HG03442 (cell line): ENCODE results near the gene SSR3.
"Not testable (repeated sequence)": the region's sequence is repeated elsewhere in the genome, so short reads cannot be mapped to it uniquely, and the experiment has no call there.

Source experiments
- ATAC-seq: cut with Tn5 transposase; IDR thresholded peaks from one replicate; pipeline ENCODE4 v1.9.1; 2021; ENCODE audit warnings: mild to moderate bottlenecking, moderate library complexity; ENCODE audit not compliant: unreplicated experiment

Gene SSR3

GRCh38 chr3:156554842-156555687 lies at the start of gene SSR3:
Gene SSR3 (minus strand): TSS chr3:156555117. CDS start chr3:156555089, 28 bp downstream.
- peak; percentile 99 for ATAC-seq

GRCh38 chr3:156604064-156604641 lies 49.2 kb upstream of the SSR3 start:
- ATAC-seq, result no peak

DNA sequence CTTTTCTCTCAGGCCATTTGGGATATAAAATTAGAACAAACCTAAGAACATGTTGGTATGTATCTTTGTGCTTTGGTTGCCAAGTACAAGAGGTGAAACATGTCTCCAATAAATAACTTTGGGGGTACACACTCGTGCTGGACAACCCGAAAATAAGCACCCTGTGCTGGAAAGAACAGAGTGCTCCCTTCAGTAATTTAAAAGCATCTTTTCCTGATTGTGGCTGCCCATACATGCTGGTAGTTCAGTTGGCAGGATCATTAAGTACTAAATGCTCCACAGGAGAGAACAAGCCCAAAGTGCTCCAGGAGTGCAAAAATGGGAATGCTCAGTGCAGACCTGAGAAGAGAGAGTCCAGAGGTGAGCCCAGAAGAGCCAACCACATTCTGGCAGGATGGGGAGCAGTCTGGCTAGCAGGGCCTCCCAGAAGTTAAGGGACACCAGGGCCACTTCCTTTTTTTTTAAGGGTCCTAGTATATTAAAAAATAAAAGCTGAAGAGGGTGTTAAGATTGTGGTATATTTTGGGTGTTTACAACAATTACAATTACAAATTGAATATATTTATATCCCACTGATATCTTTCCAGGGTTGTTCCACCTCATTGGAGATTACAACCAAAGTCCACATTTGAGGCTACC lies 48.6 kb upstream of the SSR3 start:
- no peak for ATAC-seq

- peak; percentile 59 for ATAC-seq
These were observed 47.5 kb upstream of the SSR3 start for GRCh38 chr3:156602424-156602823.

DNA sequence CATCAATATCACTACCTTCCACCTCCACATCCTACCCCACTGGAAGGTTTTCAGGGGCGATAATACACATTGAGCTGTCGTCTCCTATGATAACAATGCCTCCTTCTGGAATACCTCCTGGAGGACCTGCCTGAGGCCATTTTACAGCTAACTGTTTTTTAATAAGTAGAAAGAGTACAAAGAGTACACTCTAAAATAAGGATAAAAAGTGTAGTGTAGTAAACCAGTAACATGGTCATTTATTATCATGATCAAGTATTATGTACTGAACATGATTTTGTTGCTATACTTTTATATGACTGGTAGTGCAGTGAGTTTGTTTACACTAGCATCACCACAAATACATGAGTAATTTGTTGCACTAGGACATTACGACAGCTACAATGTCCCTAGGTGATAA lies 46.6 kb upstream of the SSR3 start:
- no peak for ATAC-seq

DNA sequence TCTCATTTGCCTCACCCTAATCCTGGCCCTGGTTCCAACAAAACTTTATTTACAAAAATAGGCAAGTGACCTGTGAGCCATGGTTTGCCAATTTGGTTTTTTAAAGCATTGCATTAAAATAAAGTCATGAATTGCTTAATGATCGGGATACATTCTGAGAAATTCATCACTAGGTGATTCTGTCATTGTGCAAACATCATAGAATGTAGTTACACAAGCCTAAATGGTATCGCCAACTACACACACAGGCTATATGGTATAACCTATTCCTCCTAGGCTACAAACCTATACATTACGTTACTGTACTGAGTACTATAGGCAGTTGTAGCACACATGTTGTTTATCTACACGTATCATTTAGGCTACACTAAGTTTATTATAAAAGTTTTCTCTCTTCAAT lies 45.9 kb upstream of the SSR3 start:
- no peak for ATAC-seq

- ATAC-seq, result no peak
These were observed 44.4 kb upstream of the SSR3 start for GRCh38 chr3:156599089-156599874.

GRCh38 chr3:156598413-156598812 lies 43.5 kb upstream of the SSR3 start:
- ATAC-seq, result no peak

DNA sequence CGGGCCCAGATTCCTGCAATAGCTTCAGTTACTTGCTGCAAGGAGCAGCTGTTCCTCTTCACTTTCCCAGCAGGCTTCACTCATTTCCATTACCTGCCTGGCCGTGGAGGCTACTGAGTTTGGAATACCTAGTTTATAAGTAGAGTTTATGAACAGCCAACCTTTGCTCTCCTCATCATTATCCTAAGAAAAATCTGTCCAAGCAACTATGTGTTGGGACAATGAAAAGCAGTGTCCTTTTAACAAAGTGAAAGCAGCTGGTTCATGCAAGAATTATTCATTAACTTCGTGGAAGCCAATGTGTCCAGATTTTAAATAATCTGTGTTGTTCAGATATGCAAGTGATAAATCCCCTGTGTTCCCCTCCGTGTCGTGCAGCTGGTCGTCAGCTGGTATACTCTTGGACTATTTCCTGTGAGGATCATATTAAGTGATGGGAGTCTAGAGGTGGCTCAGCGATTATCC lies 39.3 kb upstream of the SSR3 start:
- ATAC-seq, result no peak

DNA sequence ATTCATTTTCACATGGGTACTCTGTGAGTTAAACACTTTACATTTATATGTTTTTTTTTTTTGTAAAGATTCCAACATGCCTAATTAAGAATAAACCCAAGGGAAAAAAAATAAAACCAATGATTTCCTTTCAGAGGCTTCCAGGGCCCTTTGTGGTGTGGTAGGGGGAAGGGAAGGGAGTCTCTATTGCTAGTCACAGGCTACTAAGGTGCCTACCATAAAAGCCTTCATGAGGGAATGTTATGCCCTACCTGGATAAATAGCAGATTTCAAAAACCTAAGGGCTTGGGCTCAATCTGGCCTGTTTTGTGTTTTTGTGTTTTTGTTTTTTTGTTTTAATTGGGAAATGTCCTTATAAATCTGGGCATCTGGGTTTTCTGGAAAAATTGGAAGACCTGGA lies 38.9 kb upstream of the SSR3 start:
- ATAC-seq, result no peak

DNA sequence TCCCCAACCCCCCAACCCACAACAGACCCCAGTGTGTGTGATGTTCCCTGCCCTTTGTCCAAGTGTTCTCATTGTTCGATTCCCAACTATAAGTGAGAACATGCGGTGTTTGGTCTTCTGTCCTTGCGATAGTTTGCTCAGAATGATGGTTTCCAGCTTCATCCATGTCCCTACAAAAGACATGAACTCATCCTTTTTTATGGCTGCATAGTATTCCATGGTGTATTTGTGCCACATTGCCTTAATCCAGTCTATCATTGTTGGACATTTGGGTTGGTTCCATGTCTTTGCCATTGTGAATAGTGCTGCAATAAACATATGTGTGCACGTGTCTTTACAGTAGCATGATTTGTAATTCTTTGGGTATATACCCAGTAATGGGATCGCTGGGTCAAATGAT lies 34.9 kb upstream of the SSR3 start:
- ATAC-seq, result not testable (repeated sequence)

DNA sequence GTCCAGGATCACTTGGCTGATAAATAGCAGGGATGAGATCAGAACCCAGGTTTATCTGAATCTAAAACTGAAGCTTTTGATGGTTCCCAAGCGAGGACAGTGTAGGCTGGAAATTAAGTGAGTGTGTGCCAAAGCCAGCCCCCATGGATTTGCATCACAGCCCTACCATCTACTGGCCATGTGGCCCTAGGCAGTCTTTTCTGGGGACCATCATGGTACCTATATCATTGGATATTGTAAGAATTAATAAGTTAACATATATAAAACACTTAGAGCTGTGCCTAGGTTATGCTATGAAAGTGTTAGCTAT lies 32.8 kb upstream of the SSR3 start:
- ATAC-seq, result no peak

DNA sequence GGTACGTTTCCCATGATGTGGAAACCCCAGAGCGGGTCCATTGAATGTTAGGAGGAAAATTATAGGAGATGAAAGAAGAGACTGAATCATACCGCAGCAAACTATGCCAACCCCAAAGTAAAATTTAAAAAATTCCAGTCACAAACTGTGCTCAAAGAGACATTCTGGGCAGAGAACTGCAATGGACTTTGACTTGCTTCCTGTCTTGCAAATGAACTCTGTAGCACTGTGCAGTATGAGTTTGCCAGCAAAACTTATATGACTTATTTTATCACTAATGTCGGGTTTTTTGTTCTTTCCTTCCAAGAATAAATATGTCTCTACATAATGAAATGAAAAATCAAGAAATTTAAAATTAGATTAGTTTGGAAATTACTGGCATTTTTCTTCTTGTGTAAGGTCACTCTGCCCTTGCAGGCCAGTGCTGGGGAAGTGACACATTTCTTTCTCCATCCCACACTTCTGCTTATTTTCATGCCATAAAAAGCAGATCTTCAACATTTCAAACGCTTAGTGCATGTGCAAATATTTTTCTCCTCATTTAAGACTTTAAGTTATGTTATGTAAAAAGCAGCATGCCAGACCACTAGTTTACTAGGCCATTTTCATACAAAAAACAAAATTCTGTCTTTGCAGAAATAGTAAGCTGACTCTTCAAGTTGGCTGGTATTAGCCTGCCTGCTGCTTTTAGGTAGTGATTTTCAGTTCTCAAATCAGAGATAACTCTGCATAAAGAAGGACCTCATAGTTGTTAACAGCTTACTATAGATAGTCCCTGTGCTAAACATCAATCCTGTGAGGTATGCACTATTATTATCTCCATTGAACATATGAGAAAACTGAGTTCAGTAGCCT lies 32.2 kb upstream of the SSR3 start:
- peak; percentile 31 for ATAC-seq

- ATAC-seq, result no peak
These were observed 28.6 kb upstream of the SSR3 start for GRCh38 chr3:156583469-156583868.

DNA sequence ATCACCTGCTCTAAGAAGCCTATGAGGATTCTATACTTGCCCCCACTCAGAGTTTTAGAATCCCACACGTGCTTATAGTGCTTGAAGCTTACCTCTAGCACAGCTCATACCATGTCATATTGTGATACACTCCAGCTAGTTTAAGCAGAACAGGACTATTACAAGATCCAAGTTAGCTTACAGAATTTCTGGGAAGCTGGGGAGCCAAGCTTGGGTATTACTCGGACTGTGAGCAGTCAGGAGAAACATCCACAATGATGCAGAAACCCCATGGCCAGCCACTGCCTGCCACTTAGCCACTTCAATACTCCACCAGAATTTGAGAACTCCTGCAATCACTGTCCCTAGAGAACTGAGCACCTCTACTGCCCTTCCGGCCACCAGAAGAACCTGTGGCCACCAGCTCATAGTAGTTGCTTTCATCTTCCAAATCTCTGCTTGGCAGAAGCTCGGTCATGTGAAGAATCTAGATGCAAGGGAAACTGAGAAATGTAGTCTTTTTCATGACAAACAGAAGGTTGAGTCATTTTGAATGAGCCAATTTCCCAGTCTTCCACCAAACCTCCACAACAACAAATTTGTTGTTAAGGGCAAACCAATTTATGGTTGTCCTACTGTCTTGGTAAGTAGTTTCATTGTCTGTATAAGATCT lies 27.7 kb upstream of the SSR3 start:
- peak; percentile 78 for ATAC-seq

GRCh38 chr3:156581954-156582353 lies 27.0 kb upstream of the SSR3 start:
- no peak for ATAC-seq

GRCh38 chr3:156581033-156581432 lies 26.1 kb upstream of the SSR3 start:
- no peak for ATAC-seq

GRCh38 chr3:156579427-156579851 lies 24.5 kb upstream of the SSR3 start:
- ATAC-seq, result no peak

DNA sequence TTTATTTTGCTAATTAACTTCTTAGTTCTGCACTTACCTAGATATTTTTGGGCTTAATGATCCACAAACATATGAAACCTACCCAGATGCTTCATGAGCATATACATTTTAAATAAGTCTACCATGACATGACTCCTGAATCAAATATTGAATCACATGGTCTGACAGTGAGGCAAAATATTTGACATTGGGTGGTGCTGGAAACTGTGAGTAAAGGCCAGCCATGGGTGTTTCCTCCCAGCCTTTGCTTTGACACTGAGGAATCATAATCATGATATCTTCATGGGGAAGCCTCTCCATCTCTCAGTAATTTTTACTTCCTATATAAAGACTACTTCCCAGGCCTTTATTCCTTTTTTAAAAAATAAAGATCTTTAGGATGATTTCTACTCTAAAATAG lies 22.8 kb upstream of the SSR3 start:
- ATAC-seq, result no peak
